Mucosa of rectum (tissue), 2 donors: ENCODE data around the gene SMG6.
"Not testable (repeated sequence)": the region's sequence is repeated elsewhere in the genome, so short reads cannot be mapped to it uniquely, and the experiment has no call there.

Experiments
- H3K27ac ChIP-seq, 2 donors: one replicate each; pipeline ENCODE4 v1.7.0; 2013; ENCODE audit warnings: inconsistent platforms in 2 of 2, low read depth in 2 of 2, low read length in 2 of 2
- H3K27me3 ChIP-seq, 2 donors: one replicate each; pipeline ENCODE4 v1.7.0; 2013; ENCODE audit warnings: low read length in 2 of 2; ENCODE audit not compliant: control insufficient read depth in 2 of 2, insufficient read depth in 2 of 2
- H3K36me3 ChIP-seq, 2 donors: one replicate each; pipeline ENCODE4 v1.7.0; 2013; ENCODE audit warnings: low read length in 2 of 2; ENCODE audit not compliant: control insufficient read depth in 2 of 2, insufficient read depth in 2 of 2
- H3K4me1 ChIP-seq, 2 donors: one replicate each; pipeline ENCODE4 v1.7.0; 2013; ENCODE audit warnings: low read length in 2 of 2, mild to moderate bottlenecking in 1 of 2; ENCODE audit not compliant: control insufficient read depth in 2 of 2, insufficient read depth in 2 of 2
- H3K4me3 ChIP-seq, 2 donors: one replicate each; pipeline ENCODE4 v1.7.0; 2013; ENCODE audit warnings: low read length in 2 of 2
- H3K9ac ChIP-seq, 2 donors: one replicate each; pipeline ENCODE4 v1.7.0; 2013; ENCODE audit warnings: low read length in 2 of 2, low read depth in 1 of 2, mild to moderate bottlenecking in 1 of 2
- H3K9me3 ChIP-seq, 2 donors: one replicate each; pipeline ENCODE4 v1.7.0; 2013; ENCODE audit warnings: low read length in 2 of 2; ENCODE audit not compliant: control insufficient read depth in 2 of 2
- donor health status: healthy.
- donor health status: Normal muscosa, but diverticular disease.

SMG6 gene

GRCh38 chr17:2336215-2336851, 32.7 kb upstream of the SMG6 start, which contains the start of gene TSR1:
TSR1 (minus strand) TSS chr17:2336457; CDS start chr17:2336427, 30 bp downstream.
- peak within 1 kb of the TSS; percentile 73 to 88 for H3K9ac ChIP-seq
- no peaks in the 10 kb centered on the region for H3K27me3 ChIP-seq
- peaks cover 27 to 37% of the 10 kb centered on the region in 2 donors for H3K36me3 ChIP-seq
- no peaks in the 10 kb centered on the region for H3K9me3 ChIP-seq
- peak within 1 kb of the TSS; percentile 90 to 98 for H3K4me3 ChIP-seq
- H3K4me1 ChIP-seq = peaks cover 7 to 9% of the 10 kb centered on the region in 2 donors
- peak within 1 kb of the TSS; percentile 72 to 87 for H3K27ac ChIP-seq

GRCh38 chr17:2335726-2336214, 32.2 kb upstream of the SMG6 start:
- peaks cover 7 to 9% of the 10 kb centered on the region in 2 donors for H3K4me1 ChIP-seq
- H3K9me3 ChIP-seq = no peaks in the 10 kb centered on the region
- H3K9ac ChIP-seq = peak overlapping the region; percentile 73 to 88
- no peaks in the 10 kb centered on the region for H3K27me3 ChIP-seq
- H3K36me3 ChIP-seq = peaks cover 32 to 43% of the 10 kb centered on the region in 2 donors
- peak overlapping the region; percentile 90 to 98 for H3K4me3 ChIP-seq
- H3K27ac ChIP-seq = peak overlapping the region in 1 of 2 donors; percentile 87

GRCh38 chr17:2331303-2331702, 27.7 kb upstream of the SMG6 start:
- no peak overlapping the region for H3K9ac ChIP-seq
- H3K36me3 ChIP-seq = peaks cover 58 to 61% of the 10 kb centered on the region in 2 donors
- H3K4me3 ChIP-seq = no peak overlapping the region
- H3K27ac ChIP-seq = no peak overlapping the region
- no peaks in the 10 kb centered on the region for H3K27me3 ChIP-seq
- H3K4me1 ChIP-seq = peaks cover 7 to 9% of the 10 kb centered on the region in 2 donors
- no peaks in the 10 kb centered on the region for H3K9me3 ChIP-seq

GRCh38 chr17:2323629-2324314, 20.2 kb upstream of the SMG6 start:
- Histone ChIP-seq H3K9me3 (no peaks in the 10 kb centered on the region), H3K27ac (no peak overlapping the region), H3K36me3 (peaks cover 43 to 48% of the 10 kb centered on the region in 2 donors), H3K27me3 (no peaks in the 10 kb centered on the region), H3K4me1 (no peaks in the 10 kb centered on the region), H3K4me3 (no peak overlapping the region), H3K9ac (no peak overlapping the region)

- Histone ChIP-seq H3K27me3 (no peaks in the 10 kb centered on the region), H3K4me3 (no peak overlapping the region), H3K9me3 (no peaks in the 10 kb centered on the region), H3K4me1 (no peaks in the 10 kb centered on the region), H3K36me3 (peaks cover 38 to 45% of the 10 kb centered on the region in 2 donors), H3K9ac (no peak overlapping the region), H3K27ac (no peak overlapping the region)
Measured at GRCh38 chr17:2321399-2321798, 17.8 kb upstream of the SMG6 start.

- no peak overlapping the region for H3K27ac ChIP-seq
- no peak overlapping the region for H3K4me3 ChIP-seq
- H3K4me1 ChIP-seq = no peaks in the 10 kb centered on the region
- no peak overlapping the region for H3K9ac ChIP-seq
- peaks cover 22 to 27% of the 10 kb centered on the region in 2 donors for H3K36me3 ChIP-seq
- no peaks in the 10 kb centered on the region for H3K9me3 ChIP-seq
- H3K27me3 ChIP-seq = no peaks in the 10 kb centered on the region
Measured at GRCh38 chr17:2319051-2319450, 15.5 kb upstream of the SMG6 start.

GRCh38 chr17:2317796-2318195, 14.2 kb upstream of the SMG6 start:
- Histone ChIP-seq H3K9me3 (no peaks in the 10 kb centered on the region), H3K9ac (no peak overlapping the region), H3K27me3 (no peaks in the 10 kb centered on the region), H3K4me1 (no peaks in the 10 kb centered on the region), H3K27ac (no peak overlapping the region), H3K4me3 (no peak overlapping the region), H3K36me3 (peaks cover 9 to 14% of the 10 kb centered on the region in 2 donors)

GRCh38 chr17:2316916-2317205, 13.3 kb upstream of the SMG6 start:
- not testable (repeated sequence) for H3K9me3 ChIP-seq, H3K4me1 ChIP-seq, H3K27me3 ChIP-seq, H3K4me3 ChIP-seq, H3K27ac ChIP-seq, H3K9ac ChIP-seq
- H3K36me3 ChIP-seq = peaks cover 6 to 11% of the 10 kb centered on the region in 2 donors

GRCh38 chr17:2312736-2313135, 9.2 kb upstream of the SMG6 start:
- no peak overlapping the region for H3K27ac ChIP-seq
- H3K4me1 ChIP-seq = no peaks in the 10 kb centered on the region
- no peaks in the 10 kb centered on the region for H3K36me3 ChIP-seq
- H3K9me3 ChIP-seq = no peaks in the 10 kb centered on the region
- no peak overlapping the region for H3K9ac ChIP-seq
- no peaks in the 10 kb centered on the region for H3K27me3 ChIP-seq
- H3K4me3 ChIP-seq = no peak overlapping the region

GRCh38 chr17:2309338-2310154, 6.0 kb upstream of the SMG6 start:
- Histone ChIP-seq H3K4me1 (no peaks in the 10 kb centered on the region), H3K27ac (no peak overlapping the region), H3K27me3 (no peaks in the 10 kb centered on the region), H3K36me3 (no peaks in the 10 kb centered on the region), H3K9ac (no peak overlapping the region), H3K9me3 (no peaks in the 10 kb centered on the region), H3K4me3 (no peak overlapping the region)
